DMS 273 treated with DMSO at 0.1 percent for 48 hours (cell line): ENCODE data around the gene APBB2.

Experiments used
- DNase-seq: peaks from one replicate; lab custom pipeline; 2025; lab: John Stamatoyannopoulos, UW

The APBB2 gene

GRCh38 chr4:41098093-41099048, 116.0 kb downstream of the APBB2 start:
- no peak for DNase-seq

- no peak for DNase-seq
Observed at GRCh38 chr4:41095973-41096372, 118.4 kb downstream of the APBB2 start.

GRCh38 chr4:41095192-41095872, 119.0 kb downstream of the APBB2 start:
- DNase-seq = no peak

GRCh38 chr4:41092128-41092527, 122.2 kb downstream of the APBB2 start:
- DNase-seq = no peak

GRCh38 chr4:41081847-41082246, 132.5 kb downstream of the APBB2 start:
- no peak for DNase-seq

- DNase-seq = no peak
Observed at GRCh38 chr4:41080976-41081375, 133.4 kb downstream of the APBB2 start.

GRCh38 chr4:41079881-41080560, 134.3 kb downstream of the APBB2 start:
- DNase-seq = no peak

GRCh38 chr4:41077628-41078027, 136.7 kb downstream of the APBB2 start:
- DNase-seq = no peak

- no peak for DNase-seq
Observed at GRCh38 chr4:41076481-41076880, 137.9 kb downstream of the APBB2 start.

- no peak for DNase-seq
Observed at GRCh38 chr4:41074215-41074614, 140.1 kb downstream of the APBB2 start.

- DNase-seq = peak; percentile 18
Observed at GRCh38 chr4:41072021-41072777, 142.1 kb downstream of the APBB2 start.

- DNase-seq = no peak
Observed at GRCh38 chr4:41070516-41071281, 143.6 kb downstream of the APBB2 start.

GRCh38 chr4:41069838-41070237, 144.5 kb downstream of the APBB2 start:
- DNase-seq = no peak

- no peak for DNase-seq
Observed at GRCh38 chr4:41069257-41069656, 145.1 kb downstream of the APBB2 start.

GRCh38 chr4:41067369-41067768, 147.0 kb downstream of the APBB2 start:
- no peak for DNase-seq

GRCh38 chr4:41066049-41066448, 148.3 kb downstream of the APBB2 start:
- DNase-seq = no peak

- no peak for DNase-seq
Observed at GRCh38 chr4:41065434-41066006, 148.8 kb downstream of the APBB2 start.

- no peak for DNase-seq
Observed at GRCh38 chr4:41064953-41065352, 149.4 kb downstream of the APBB2 start.

GRCh38 chr4:41061482-41062185, 152.7 kb downstream of the APBB2 start:
- DNase-seq = no peak
